GM19043 (cell line): ENCODE measurements around the gene DAPK2.

Source experiments
- ATAC-seq: cut with Tn5 transposase; IDR thresholded peaks from one replicate; pipeline ENCODE4 v1.9.1; 2021; ENCODE audit warnings: low read depth; ENCODE audit not compliant: unreplicated experiment

DAPK2 gene

GRCh38 chr15:63920504-63921175 is 125.6 kb downstream of the DAPK2 start:
- ATAC-seq, result no peak

DNA sequence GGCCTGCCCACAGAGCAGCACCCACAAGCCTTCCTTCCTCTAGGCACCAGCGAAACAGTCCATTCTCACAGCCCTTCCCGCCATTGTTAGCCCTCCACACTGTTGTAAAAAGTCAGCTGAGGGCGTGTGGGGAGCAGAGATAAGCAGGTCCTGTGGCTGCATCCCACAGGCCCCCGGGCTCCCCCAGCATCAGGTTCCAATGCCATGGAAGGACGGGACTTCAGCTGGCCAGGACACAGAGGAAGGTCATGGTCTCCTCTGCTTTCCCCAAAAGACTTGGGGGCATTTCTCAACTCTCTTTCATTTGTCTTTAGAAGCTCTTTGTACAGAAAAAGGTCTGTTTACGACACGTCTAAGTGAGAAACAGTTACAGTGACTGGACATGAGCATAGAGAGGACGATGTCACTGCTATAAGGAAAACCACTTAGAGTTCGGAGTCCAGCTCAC is 127.4 kb downstream of the DAPK2 start:
- no peak for ATAC-seq

DNA sequence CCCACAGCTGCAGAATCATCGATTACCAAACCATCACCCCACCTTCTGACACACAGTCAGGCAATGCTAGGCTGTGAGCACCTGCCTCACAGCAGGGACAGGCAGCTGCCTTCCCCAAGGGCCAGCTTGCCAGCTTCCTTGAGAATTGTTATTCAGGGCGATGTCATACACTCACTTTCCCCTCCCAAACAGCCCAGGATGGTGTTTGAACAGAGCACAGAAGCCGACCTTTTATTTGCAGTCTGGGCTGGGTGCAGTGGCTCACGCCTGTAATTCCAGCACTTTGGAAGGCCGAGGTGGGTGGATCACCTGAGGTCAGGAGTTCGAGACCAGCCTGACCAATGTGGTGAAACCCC is 128.0 kb downstream of the DAPK2 start:
- ATAC-seq, result no peak

- no peak for ATAC-seq
These were observed 128.5 kb downstream of the DAPK2 start for GRCh38 chr15:63917588-63918316.

GRCh38 chr15:63915873-63916771 is 130.2 kb downstream of the DAPK2 start:
- ATAC-seq, result no peak

DNA sequence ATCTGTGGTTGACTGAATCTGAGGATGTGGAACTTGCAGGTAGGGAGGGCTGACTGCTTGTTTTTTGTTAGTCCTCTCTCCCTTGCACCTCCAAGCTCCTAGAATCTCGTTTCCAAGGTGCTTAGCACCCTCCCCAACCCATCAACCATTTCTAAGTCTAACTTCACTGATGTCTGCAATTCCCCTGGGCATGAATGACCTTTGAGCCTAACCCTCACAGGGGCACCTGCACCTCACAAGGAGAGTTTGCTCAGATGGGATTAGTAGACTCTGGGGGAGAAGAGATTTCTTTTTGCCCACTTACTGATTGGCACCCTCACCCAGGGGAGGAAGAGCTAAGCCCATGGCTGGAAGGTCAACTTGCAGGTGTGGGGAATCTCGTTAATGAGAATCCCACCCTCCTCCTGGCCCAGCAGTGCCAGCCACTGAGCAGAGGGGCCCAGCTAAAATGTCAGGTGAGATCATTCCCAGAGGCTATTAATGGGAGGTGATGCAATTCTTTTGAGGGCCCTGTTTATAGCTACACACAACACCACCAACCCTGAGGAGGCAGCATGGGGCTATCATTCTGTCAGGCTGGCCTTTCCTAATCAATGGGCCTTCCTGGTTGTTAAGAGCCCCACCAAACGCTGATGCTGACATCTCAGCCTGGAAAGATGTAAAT is 130.9 kb downstream of the DAPK2 start:
- ATAC-seq, result no peak

DNA sequence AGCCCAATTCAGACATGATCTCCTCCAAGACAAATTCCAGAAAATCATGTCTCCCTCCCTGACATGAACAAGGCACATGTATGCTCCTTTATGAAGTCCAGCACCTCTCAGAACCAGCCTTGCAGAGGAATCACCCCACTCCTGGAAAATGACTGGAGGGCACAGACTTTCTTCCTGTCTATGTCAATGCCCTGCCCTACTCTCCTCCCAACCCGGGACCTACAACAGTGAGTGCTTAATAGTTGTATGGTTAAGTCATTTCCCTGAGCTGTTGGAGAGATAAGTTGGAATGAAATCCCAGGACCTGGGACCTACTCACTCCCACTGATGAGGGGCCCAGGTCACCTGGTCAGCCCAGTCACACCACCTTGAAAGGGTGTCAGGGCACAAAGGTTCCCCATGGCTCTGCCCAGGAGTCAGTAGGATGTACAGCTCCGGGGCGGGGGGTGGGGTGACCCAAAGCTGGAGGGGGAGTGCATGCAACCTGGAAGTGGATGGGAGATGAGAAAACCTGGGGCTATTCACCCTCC is 132.4 kb downstream of the DAPK2 start:
- no peak for ATAC-seq

GRCh38 chr15:63913336-63913735 is 132.9 kb downstream of the DAPK2 start:
- ATAC-seq, result no peak

GRCh38 chr15:63912061-63912615 is 134.1 kb downstream of the DAPK2 start:
- ATAC-seq, result no peak

DNA sequence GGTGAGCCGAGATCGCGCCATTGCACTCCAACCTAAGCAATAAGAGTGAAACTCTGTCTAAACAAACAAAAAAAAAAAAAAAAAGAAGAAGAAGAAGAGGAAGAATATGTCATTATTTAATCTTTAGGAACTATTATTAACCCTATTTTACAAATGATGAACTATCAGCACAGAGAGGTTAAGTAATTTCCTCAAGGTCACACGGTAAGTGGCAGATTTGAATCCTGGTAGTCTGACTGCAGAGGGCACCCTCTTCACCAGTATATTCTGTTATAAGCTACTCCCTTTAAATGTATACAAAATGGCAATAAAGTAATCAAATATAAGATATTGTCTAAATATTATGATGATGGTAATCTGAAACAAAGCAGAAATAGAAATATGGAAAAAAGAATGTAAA is 135.1 kb downstream of the DAPK2 start:
- no peak for ATAC-seq

DNA sequence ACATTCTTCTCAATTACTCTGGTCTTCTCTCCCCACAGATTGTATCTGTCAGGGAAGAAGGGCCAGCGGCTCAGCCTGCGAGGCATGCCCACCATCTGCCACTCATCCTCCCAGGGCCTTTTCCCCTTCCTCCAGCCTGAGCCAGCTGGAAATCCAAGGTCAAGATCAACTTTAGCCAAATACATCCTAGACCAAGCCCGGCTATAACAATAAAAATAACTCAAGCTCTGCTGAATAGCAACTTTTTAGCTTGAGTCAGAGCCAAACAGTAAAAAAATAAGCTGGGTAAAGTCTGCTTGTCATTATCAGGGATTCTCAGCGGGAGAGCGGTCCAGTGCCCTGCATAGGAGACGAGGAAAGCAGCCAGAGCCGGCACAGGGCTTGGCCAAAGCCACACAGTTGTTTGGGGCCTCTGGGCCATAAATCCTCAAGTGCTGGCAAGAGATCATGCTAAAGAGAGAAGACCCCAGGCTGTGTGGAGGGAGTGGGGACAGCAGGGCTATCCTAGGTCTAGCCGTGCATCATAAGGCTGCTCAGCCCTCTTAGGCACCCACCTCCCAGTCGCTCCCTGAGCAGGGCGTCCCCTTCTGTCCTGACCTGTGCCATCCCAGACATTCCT is 136.4 kb downstream of the DAPK2 start:
- ATAC-seq, result no peak

DNA sequence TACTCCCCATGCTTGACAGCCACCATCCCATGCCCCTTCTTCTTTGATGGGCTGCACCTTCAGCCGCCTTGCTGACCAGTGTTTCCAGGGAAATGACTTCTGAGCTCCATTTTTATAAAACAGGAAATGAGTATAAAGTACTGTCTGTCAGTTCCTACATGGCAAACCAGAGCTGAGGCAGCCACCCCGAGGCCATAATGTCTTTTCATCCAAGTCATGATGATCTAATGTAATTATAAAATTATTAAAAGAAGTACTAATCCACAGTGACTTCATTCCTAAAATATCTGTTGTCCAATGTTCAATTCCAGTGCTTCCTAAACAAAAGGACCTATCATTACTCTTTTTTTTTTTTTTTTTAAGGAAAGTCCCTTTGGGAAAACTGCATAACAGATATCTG is 137.3 kb downstream of the DAPK2 start:
- ATAC-seq, result no peak

DNA sequence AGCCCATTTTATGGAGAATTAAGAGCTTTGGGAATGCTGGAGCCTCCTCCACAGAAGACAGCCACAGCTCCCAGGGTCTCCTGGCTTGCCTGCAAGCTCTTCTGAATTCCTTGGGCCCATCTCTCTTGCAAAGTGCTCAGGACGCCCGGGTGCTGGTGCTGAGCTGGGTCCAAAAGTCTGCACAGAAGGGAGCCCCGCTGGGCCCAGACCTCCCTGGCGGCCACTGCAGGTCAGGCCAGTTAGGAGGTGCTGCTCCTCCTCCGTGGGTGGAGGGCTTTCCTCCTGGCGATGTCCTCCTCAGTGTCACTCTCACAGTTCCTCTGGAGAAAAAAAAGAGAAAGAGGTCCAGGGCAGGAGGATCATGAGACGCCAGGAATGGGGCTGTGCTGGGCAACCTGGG is 138.0 kb downstream of the DAPK2 start:
- ATAC-seq, result no peak

DNA sequence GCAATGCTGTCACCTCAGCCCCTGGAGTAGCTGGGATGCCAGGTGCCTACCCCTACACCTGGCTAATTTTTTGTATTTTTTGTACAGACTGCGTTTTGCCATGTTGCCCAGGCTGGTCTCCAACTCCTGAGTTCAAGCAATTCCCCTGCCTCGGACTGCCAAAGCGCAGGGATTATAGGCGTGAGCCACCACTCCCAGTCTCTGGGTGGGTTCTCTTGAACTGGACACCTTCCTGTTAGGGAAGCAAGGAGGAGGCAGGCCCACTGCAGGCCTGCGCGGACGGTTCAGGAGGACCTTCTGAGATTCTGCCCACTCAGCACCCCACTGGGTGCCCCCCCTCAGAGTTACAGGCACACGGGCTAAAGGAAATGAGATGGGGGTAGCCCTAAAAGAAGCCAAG is 138.8 kb downstream of the DAPK2 start:
- ATAC-seq, result no peak

- ATAC-seq, result no peak
These were observed 140.1 kb downstream of the DAPK2 start for GRCh38 chr15:63906266-63906584.

GRCh38 chr15:63905558-63906265 is 140.6 kb downstream of the DAPK2 start:
- no peak for ATAC-seq

GRCh38 chr15:63905131-63905530 is 141.2 kb downstream of the DAPK2 start:
- ATAC-seq, result no peak

- no peak for ATAC-seq
These were observed 142.2 kb downstream of the DAPK2 start for GRCh38 chr15:63904042-63904441.

DNA sequence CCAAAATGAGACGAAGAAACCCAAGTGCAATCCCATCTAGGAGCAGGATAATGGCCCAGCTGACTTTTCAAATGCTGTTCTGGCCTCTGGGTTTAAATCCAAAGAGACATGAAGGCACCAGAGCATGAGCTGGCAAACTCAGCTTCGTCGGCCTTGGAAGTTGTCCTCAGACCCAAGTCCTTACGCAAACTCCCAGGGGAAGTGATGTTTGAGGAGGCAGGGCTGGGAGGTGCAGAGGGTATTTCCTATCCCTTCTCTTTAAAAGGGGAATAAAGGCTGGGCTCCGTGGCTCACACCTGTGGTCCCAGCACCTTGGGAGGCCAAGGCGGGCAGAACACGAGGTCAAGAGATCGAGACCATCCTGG is 143.6 kb downstream of the DAPK2 start:
- no peak for ATAC-seq
